ENCODE measurements around the gene TGFA.

The TGFA gene

DNA sequence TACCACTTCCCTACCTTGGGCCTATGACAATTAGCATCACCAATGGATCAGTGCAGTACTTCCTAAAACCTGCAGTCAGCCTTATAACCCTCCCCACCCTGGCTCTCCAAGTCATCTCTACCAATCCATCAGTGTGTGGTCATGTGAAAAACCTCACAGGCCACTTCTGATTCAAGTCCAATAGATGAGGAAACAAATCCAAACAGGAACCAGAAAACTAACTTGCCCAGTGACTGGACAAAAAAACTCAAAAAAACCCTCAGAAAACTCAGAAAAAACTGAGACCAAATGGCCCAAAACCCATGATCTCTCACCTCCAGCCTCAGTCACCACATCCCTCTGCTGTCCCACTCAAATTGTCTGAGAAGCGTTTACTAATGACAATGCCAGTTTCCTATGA, 43.3 kb downstream of the TGFA start:
- POLR2A ChIA-PET (ENCODE audit: low non-redundant PET) = no interaction called here
- DNase-seq (ENCODE audit: low spot score) = no peak
- TF ChIP-seq, protein P1, sequence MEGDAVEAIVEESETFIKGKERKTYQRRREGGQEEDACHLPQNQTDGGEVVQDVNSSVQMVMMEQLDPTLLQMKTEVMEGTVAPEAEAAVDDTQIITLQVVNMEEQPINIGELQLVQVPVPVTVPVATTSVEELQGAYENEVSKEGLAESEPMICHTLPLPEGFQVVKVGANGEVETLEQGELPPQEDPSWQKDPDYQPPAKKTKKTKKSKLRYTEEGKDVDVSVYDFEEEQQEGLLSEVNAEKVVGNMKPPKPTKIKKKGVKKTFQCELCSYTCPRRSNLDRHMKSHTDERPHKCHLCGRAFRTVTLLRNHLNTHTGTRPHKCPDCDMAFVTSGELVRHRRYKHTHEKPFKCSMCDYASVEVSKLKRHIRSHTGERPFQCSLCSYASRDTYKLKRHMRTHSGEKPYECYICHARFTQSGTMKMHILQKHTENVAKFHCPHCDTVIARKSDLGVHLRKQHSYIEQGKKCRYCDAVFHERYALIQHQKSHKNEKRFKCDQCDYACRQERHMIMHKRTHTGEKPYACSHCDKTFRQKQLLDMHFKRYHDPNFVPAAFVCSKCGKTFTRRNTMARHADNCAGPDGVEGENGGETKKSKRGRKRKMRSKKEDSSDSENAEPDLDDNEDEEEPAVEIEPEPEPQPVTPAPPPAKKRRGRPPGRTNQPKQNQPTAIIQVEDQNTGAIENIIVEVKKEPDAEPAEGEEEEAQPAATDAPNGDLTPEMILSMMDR (conservative IDR thresholded peaks at IDR 0.05; ENCODE audit: low read depth) = no peak
- H3K27ac ChIP-seq = no peak overlapping the region
- CTCF ChIA-PET = no interaction called here

DNA sequence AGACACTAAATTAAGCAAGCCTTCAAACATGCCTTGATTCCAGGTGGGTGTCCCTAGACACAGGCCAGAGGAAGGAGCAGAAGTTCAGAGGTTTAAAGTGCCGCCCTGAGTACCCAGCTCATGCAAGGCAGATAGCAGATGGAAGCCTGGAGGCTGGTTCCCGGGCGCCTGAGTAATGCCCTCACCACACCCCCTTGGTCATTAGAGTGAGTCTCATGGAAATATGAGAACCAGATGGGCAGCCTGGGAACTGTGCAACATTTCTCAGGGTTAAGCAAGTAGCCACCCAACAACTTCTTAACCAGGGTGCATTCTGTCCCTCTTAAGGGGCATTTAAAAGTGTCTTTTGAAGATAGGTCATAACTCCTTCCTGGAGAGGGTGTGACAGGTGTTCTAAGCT, 44.1 kb downstream of the TGFA start:
- DNase-seq (ENCODE audit: low spot score) = peak; percentile 41
- POLR2A ChIA-PET (ENCODE audit: low non-redundant PET) = interaction anchor here (0.6 kb wide), 1 partner anchor 15 kb away, joined by 4 read pairs; no protein-coding TSS in a partner anchor
- H3K27ac ChIP-seq = no peak overlapping the region
- CTCF ChIA-PET = interaction anchor here (0.6 to 1.2 kb wide), 4 partner anchors 31 to 169 kb away, joined by 3 to 4 read pairs (median 3); no protein-coding TSS in a partner anchor
- TF ChIP-seq, protein P1 (conservative IDR thresholded peaks at IDR 0.05; ENCODE audit: low read depth) = no peak

DNA sequence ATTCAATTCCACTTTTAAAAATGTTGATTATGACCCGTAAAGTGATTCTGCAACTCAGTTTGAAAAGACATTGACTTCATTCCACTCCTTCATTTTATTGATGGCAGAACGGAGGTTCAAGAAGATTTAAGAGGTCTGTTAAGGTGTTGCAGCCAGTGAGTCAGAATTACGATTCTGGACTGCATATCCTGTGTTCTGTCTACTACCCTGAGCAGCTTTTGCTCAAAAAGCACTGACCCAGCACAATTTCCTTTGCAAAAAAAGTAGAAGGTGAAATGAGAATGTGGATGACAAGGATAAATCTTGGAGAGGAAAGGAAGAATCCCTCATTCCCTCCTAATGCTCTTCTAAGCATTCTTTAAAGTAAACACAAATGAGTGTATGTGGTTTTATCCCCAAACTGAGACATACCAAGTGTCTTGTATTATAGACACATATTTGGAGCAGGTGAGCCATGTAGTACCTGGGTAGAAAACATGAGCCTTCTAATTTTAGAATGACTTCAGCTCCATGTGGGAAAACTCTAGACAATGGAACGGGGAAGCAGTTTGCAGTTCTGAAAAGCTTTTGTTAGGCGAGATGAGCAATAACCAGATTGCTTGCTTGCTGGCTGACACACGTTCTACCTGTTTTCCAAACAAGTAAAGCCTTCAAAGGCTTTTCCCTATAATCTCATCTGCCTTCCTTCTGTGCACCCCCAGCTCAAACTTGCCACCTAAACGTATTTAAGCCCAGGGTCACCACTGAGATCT, 44.7 kb downstream of the TGFA start:
- TF ChIP-seq, protein P1 (conservative IDR thresholded peaks at IDR 0.05; ENCODE audit: low read depth) = no peak
- ChIA-PET CTCF (interaction anchor here (0.6 to 1.2 kb wide), 3 partner anchors 49 to 168 kb away, joined by 3 read pairs; no protein-coding TSS in a partner anchor), POLR2A (ENCODE audit: low non-redundant PET) (interaction anchor here (0.6 kb wide), 1 partner anchor 16 kb away, joined by 4 read pairs; no protein-coding TSS in a partner anchor)
- no peak for DNase-seq (ENCODE audit: low spot score)
- H3K27ac ChIP-seq = no peak overlapping the region

DNA sequence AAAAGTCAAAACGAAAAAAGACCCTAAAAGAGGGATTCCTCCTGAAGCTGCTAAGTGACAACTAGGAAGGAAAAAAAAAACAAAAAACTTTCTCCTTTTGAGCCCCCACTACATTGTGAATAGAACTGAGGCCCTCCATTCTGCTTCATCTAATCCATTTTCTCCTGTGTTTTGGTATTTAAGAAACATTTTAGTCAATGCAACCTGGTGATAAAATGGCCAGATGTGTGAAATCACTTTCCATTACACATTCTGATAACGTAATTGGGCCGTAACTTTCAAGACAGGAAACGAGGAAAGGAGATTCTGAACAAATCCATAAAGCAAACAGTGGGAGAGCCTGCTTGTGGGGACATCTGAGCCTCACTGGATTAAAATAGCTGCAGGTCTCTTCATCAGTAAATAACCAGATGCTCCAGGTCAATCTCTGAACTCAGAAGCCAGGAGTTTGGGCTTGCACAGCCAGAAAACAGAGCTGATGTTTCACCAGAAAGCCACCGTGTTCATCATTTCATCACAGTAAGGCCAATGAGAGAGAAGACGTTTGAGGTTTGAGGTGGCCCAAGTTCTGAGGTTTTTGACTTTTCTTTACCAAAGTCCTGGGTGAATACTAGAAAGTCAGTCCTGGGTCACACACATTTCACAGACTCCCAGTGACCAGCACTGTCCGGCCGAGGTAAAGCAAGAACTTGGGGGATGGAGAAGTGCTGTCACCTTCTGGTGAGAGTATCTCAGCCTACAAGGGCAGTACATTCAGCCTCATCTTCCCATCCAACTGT, 47.8 kb downstream of the TGFA start:
- H3K27ac ChIP-seq = no peak overlapping the region
- ChIA-PET POLR2A (ENCODE audit: low non-redundant PET) (no interaction called here), CTCF (interaction anchor here (0.6 kb wide), 1 partner anchor 138 kb away, joined by 4 read pairs; no protein-coding TSS in a partner anchor)
- TF ChIP-seq, protein P1 (conservative IDR thresholded peaks at IDR 0.05; ENCODE audit: low read depth) = no peak
- DNase-seq (ENCODE audit: low spot score) = no peak

DNA sequence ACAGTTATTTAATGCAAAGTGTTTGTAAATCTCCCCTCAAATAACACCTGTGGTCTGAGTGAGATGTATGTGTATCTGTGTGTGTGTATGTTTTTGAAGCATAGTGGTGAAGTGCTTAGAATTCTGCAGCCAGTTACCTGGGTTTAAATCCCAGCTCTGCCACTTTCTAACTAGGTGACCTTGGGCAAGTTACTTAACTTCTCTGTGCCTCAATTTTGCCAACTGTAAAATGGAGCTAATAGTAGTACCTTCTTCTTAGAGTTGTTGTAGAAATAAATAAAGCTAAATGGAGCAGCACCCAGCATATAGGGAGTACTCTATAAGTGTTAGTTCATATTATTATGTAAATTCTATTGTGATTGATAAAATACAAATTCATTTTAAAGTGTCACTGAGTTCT, 48.9 kb downstream of the TGFA start:
- DNase-seq (ENCODE audit: low spot score) = no peak
- TF ChIP-seq, protein P1 (conservative IDR thresholded peaks at IDR 0.05; ENCODE audit: low read depth) = no peak
- no peak overlapping the region for H3K27ac ChIP-seq
- POLR2A ChIA-PET (ENCODE audit: low non-redundant PET) = no interaction called here
- CTCF ChIA-PET = no interaction called here

DNA sequence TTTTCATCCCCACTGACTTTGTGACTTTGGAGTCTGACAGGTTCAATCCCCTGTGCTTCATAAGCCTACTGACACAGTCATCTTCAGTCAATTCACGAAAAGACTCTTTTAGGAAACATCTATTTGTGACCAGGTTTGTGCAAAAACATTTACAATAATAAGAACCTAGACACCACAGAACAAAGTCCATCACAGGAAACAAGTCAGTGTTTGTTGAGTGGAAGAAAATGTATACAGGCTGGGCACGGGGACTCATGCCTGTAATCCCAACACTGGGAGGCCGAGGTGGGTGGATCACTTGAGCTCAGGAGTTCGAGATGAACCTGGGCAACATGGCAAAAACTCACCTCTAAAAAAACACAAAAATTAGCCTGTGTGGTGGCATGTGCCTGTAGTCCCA, 49.7 kb downstream of the TGFA start:
- ChIA-PET CTCF (interaction anchor here (0.6 kb wide), 2 partner anchors 29 to 139 kb away, joined by 3 to 7 read pairs; no protein-coding TSS in a partner anchor), POLR2A (ENCODE audit: low non-redundant PET) (interaction anchor here (0.6 kb wide), 1 partner anchor 23 kb away, joined by 3 read pairs; no protein-coding TSS in a partner anchor)
- no peak overlapping the region for H3K27ac ChIP-seq
- DNase-seq (ENCODE audit: low spot score) = no peak
- TF ChIP-seq, protein P1 (conservative IDR thresholded peaks at IDR 0.05; ENCODE audit: low read depth) = no peak
